ENCODE measurements around the gene EP400. TPM values are rescaled to one million over a fixed set of nuclear protein-coding genes. Genes with fewer than 3 reads are reported as not detected.

Gene EP400
- total and polyA plus RNA-seq, 2 of the 8 experiments (the other 6 are each of a cell fraction or from before 2014, with no cell fraction given), result 13.1 to 69.7 TPM

GRCh38 chr12:131938082-131938481 lies 11.7 kb upstream of the EP400 start:
- TF ChIP-seq POLR2AphosphoS5 (IDR thresholded peaks at IDR 0.05; ENCODE audit: low read depth, low read length) (no peak), SIX5 (IDR thresholded peaks at IDR 0.05; ENCODE audit: low read depth, low read length) (no peak), KDM5A (IDR thresholded peaks at IDR 0.05; ENCODE audit: low read length) (no peak), SRF (IDR thresholded peaks at IDR 0.05; ENCODE audit: low read depth, low read length) (no peak), CBX8 (IDR thresholded peaks at IDR 0.05; ENCODE audit: borderline replicate concordance, low read depth, low read length) (no peak)
- WGBS, 2 experiments (ENCODE audit: extremely low coverage in 1 of 2, insufficient coverage in 1 of 2, insufficient read length in 1 of 2, insufficient replicate concordance in 2 of 2, low coverage in 1 of 2, low lambda C conversion rate in 2 of 2, missing lambda C conversion rate in 1 of 2), result 85% methylated on average over 7 of the region's 7 CpGs; no CpG with 5 or more reads in 1 of the 2 experiments
- Histone ChIP-seq H2BK5ac (ENCODE audit: low read depth, low read length) (no peak overlapping the region), H3K14ac (ENCODE audit: insufficient read length) (no peak overlapping the region), H4K20me1 (replicated peaks in 1 of 2; ENCODE audit: control insufficient read depth in 1 of 2, insufficient read depth in 2 of 2, low read length in 2 of 2) (peaks cover 3 to 15% of the 10 kb centered on the region in 2 experiments), H3K27me3 (replicated peaks in 1 of 4; ENCODE audit: control insufficient read depth in 3 of 4, extremely low read depth in 1 of 4, insufficient read depth in 3 of 4, low read length in 3 of 4) (no peaks in the 10 kb centered on the region), H3K36me3 (ENCODE audit: control insufficient read depth in 2 of 4, insufficient read depth in 4 of 4, low read length in 3 of 4) (peaks cover 30 to 71% (median 60%) of the 10 kb centered on the region in 4 experiments), H3K9me3 (ENCODE audit: insufficient read depth in 2 of 2, low read depth in 1 of 2, low read length in 1 of 2) (no peaks in the 10 kb centered on the region), H4K8ac (ENCODE audit: extremely low read depth, insufficient read depth, low read length) (no peak overlapping the region), H3K79me1 (ENCODE audit: low read depth, low read length) (no peaks in the 10 kb centered on the region), H4K5ac (ENCODE audit: insufficient read length, low read depth, low read length) (no peak overlapping the region), H3K4ac (replicated peaks; ENCODE audit: insufficient read length, low read depth, low read length) (no peak overlapping the region), H4K91ac (replicated peaks; ENCODE audit: insufficient read length, low read length) (no peak overlapping the region), H2BK120ac (replicated peaks; ENCODE audit: low read depth, low read length) (no peak overlapping the region), H2BK15ac (ENCODE audit: low read length) (no peak overlapping the region), H3K4me3 (ENCODE audit: extremely low read depth in 1 of 4, insufficient read depth in 2 of 4, low read depth in 3 of 4, low read length in 4 of 4) (no peak overlapping the region), H3K56ac (replicated peaks; ENCODE audit: insufficient read length, low read depth, low read length) (no peak overlapping the region), H3K23ac (ENCODE audit: insufficient read length) (no peak overlapping the region), H2AK5ac (ENCODE audit: low read depth, low read length) (no peak overlapping the region), H3K23me2 (ENCODE audit: low read depth, low read length) (no peaks in the 10 kb centered on the region), H3K4me1 (replicated peaks in 1 of 4; ENCODE audit: control insufficient read depth in 3 of 4, insufficient read depth in 4 of 4, low read length in 3 of 4) (no peaks in the 10 kb centered on the region), H2BK12ac (ENCODE audit: low read depth, low read length) (no peak overlapping the region), H3K18ac (ENCODE audit: extremely low read depth, low read length) (no peak overlapping the region), H2BK20ac (ENCODE audit: low read length) (no peak overlapping the region), H3K9ac (replicated peaks in 1 of 4; ENCODE audit: extremely low read depth in 1 of 4, low read depth in 3 of 4, low read length in 3 of 4) (no peak overlapping the region), H3K4me2 (ENCODE audit: insufficient read depth in 1 of 2, low read depth in 2 of 2, low read length in 2 of 2) (no peak overlapping the region), H2AFZ (ENCODE audit: low read length) (no peak overlapping the region), H3K79me2 (ENCODE audit: control insufficient read depth in 1 of 2, insufficient read depth in 2 of 2, low read length in 2 of 2) (no peaks in the 10 kb centered on the region), H3K27ac (ENCODE audit: low read depth, low read length) (no peak overlapping the region)
- CTCF ChIA-PET (ENCODE audit: partially characterized antibody), result interaction anchor here (1.3 to 1.7 kb wide), 2 partner anchors 19 to 25 kb away, joined by 3 to 5 read pairs; no protein-coding TSS in a partner anchor
- POLR2A ChIA-PET (ENCODE audit: partially characterized antibody), result interaction anchor here (1.5 to 5.4 kb wide), 5 partner anchors 7 to 125 kb away, joined by 3 to 44 read pairs (median 13); partner anchors contain the start of gene PUS1
- no peak for DNase-seq (ENCODE audit: low read depth in 1 of 2, low spot score in 2 of 2)
- no peak for FAIRE-seq

Data from H1 (cell line).